GM18519 (cell line): ENCODE results near the gene SH3BP5.
"Not testable (repeated sequence)": the region's sequence is repeated elsewhere in the genome, so short reads cannot be mapped to it uniquely, and the experiment has no call there.

Source experiments
- ATAC-seq: cut with Tn5 transposase; IDR thresholded peaks from one replicate; pipeline ENCODE4 v1.9.1; 2021; ENCODE audit warnings: mild to moderate bottlenecking, moderate library complexity; ENCODE audit not compliant: unreplicated experiment, low FRiP score

The SH3BP5 gene

DNA sequence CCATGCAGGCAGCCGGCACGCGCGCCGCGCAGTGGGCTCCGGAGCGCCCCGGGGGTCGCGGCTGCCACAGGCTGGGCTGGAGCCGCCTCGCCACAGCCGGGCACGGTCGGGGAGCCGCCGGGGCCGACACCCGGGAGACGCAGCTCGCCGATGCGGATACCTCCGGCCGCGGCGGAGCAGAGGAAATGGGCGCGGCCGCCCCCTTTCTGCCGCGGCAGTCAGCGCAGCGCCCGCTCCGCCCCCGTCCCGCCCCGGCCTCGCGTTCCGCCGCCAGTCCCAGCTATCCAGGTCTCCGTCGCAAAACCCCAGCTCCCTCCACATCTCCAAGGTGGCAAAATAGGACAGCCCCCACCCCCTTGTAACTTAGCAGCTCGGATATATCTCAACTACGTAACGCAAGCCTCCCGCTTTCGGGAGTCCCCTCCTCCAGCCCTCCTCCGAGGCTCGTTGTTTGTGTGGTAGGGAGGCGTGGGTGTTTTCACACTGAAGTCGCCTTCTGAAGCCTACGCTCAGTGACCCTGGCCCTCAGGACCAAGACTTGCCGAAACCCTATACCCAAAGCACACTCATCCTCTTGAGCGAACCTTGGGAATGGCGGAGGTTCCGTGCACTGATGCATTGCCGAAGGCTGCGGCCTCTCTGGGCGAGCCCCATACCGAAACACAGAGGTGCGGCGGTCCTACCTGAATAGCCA is at the start of gene SH3BP5:
Gene SH3BP5 (minus strand): TSS at position 182 of the 694 bp plus-strand sequence. CDS start 178 bp downstream, at position 4.
- peak; percentile 38 for ATAC-seq

DNA sequence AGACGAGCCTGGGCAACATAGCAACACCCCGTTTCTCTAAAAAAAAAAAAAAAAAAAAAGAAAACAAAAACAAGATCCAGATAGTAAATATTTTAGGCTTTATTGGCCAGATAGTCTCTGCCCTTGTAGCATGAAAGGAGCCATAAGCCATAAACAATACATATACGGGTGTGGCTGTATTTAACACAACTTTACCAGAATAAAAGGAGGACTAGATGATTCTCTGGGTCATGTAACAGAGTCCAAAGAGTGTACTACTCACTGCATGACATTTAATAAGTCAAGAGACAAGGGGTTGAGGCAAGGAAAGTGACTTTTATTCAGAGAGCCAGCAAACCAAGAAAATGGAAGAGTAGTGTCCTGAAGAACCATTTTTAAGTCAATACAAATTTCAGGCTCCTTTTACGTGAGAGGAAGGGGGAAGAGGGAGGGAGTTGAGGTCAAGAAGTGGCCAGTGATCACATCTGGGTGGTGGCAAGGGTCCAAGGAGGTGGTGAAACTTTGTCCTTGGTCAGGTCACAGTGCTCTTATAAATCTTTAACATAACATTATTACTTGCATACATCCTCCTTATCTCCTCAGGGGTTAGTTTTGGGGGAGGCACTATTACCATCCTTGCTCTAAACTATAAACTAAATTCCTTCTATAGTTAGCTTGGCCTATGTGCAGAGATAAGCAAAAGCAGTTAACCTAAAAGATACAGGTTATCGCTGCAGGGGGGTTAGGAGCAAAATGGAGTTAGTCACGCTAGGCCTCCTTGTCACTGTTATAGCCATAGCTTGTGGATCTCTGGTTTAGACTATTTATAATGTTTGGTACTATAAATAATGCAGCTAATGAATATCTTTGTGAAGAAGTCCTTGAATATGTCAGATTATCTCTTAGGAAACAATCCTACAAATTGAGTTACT is 48.8 kb upstream of the SH3BP5 start:
- ATAC-seq, result no peak

DNA sequence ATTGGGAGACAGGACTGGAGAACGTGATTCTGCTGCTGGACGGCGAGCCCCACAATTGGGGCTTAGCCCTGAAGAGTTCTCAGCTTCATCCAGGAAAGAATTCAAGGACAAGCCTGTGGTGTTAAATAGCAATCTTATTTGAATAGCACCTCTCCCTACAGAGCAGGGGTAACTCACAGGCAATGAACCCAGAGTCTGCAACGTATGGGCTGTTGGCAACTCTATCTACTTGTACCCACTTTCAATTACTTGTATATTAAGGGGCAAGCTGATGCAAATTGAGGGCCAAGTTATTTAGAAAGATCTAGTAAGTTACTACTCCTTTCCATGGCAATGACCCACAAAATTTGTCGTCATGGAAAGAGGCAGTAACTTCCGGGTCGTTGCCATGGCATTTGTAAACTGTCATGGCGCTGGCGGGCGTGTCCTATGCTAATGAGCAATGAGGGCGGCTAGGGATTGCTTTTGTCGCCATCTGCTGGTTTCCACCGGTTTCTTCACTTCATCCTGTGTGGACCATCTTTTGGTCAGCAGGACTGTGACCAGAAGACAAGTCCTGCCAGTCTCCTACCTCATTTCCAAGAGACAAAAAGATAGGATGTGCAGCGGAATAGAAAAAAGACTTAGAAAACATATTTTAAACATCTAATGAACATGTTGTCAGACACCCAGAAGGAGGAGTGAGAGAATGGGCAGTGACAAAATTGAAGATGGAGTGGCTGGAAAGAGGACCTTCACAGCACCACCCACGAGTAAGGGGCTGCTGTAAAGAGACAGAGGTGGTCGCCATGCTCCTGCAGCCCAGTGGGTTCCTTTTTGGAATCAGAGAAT is 45.8 kb upstream of the SH3BP5 start:
- peak; percentile 77 for ATAC-seq

GRCh38 chr3:15375461-15376000 is 43.1 kb upstream of the SH3BP5 start:
- no peak for ATAC-seq

GRCh38 chr3:15372918-15373317 is 40.5 kb upstream of the SH3BP5 start:
- ATAC-seq, result no peak

DNA sequence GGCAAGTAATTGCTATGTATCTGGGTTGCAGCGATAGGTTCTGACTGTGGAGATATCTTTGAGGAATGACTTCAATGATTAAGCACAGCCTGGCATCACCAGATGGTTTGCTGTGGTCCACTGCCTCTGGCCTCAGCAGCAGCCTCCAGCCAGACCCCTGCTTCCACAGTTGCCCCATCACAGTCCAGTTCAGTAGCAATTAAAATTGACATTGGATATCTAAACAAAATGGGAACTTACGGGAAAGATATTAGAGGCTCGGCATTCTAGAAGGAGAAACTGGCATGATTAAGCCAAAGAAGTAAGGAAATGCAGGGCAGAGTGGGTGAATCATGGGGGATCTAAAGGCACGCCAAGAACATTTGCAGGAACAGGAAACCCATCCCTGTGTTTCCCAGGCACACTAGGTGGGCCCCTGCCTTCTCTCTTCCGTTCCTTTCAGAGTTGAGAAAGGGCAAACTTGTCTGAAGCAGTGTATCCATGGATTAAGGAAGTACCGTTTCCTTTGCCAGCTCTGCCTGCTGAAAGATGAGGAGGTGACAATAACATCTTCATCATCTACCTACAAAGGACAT is 36.3 kb upstream of the SH3BP5 start:
- ATAC-seq, result no peak

DNA sequence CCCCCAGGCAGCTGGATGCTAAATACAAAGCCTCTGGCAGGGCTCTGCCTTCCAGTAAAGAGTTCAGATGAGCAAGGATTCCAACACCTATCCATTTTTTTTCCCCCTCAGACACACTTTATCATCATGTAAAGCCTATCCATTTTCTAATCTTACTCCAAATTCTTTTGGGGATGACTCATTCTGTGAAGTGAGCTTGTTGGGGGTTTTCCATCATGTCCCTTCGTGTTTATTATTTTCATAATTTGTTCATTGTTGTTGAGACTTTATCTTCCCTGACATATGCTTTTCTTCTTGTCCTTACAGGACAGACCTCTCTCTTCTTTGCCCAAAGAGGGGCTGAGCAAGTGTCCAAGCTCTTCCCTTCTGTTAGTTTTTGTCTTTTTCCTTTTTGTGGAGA is 34.7 kb upstream of the SH3BP5 start:
- ATAC-seq, result no peak

- not testable (repeated sequence) for ATAC-seq
These were observed 31.7 kb upstream of the SH3BP5 start for GRCh38 chr3:15364078-15364477.

DNA sequence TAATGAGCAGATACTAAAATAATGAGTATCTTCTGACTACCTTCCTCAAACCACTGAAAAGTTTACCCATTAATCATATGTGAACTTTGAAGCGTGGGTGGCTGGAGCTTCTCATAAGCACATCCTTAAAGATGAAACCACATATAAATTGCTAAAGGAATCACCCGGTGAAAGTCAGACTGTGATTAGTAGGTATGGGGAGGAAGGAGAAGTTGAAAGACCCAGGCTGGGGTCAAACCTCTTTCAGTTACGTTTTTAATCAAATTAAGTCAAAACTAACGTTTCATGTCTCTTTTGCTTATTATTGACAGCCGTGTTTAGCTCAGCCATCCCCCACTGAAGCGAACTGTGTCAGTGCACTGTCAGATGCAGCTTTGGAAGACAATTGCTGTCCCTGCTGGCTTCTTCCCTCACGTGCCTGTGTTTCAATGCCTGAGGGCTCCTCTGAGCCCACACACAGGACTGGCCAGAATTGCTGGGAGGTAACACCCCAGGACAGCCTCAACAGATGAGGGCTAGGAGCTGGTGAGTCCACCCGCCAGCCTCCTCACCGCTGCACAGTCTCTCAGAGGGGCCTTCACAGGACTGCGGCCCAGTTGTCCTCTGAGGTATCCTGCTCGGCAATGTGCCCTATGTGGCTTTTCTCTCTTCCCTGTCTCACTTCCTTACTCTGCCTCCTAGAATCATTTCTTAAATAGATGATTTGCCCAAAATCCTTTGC is 29.3 kb upstream of the SH3BP5 start:
- peak; percentile 71 for ATAC-seq

DNA sequence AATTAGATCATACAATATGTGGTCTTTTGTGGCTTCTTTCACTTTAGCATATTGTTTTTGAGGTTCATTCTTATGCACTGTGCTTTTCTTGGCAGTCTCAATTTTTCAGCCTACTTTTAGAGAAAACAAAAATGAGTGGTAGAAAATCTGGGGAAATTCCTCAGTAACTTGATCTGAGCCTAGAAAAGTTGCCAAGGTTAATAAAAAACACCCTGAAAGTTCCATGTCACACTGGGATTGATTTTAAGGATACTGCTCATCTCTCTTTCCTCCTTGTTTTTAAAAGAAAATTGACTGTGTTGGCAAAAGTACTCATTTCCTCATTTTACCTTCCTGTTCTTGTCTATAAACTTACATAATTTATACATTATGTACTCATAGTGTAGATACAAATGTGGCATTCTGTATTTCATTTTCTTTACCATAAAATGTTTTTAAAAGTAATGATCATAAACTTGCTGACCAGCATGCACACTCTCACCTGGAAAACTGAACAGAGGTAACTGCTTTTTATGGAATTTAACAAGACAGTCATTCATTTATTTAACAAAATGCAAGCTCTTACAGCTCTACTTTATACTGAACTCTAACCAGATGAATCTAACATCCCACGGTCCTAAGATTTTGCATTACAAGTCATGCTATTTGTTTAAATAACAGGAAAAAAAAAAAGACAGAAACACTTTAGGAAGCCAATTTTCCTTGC is 28.6 kb upstream of the SH3BP5 start:
- no peak for ATAC-seq

DNA sequence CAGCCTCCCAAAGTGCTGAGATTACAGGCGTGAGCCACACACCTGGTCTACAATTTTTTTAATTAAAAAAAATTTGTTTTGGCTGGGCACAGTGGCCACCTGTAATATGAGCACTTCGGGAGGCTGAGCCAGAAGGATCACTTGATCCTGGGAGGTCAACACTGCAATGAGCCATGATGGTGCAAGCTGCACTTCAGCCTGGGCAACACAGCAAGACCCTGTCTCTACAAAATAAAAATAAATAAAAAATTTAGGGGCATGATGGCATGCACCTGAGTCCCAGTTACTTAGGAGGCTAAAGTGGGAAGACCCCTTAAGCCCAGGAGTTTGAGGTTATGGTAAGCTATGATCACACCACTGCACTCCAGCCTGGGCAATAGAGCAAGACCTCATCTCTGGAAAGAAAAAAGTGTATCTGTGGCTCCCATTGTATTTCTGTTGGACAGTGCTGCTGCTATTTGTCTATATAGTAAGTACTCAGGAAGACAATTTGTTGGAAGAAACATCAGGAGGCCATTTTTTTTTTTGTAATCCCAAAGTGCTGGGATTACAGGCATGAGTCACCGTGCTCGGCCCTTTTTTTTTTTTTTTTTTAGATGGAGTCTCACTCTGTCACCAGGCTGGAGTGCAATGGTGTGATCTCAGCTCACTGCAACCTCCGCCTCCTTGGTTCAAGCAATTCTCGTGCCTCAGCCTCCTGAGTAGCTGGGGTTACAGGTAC is 27.5 kb upstream of the SH3BP5 start:
- no peak for ATAC-seq

GRCh38 chr3:15356651-15357061 is 24.3 kb upstream of the SH3BP5 start:
- not testable (repeated sequence) for ATAC-seq

GRCh38 chr3:15356176-15356575 is 23.8 kb upstream of the SH3BP5 start:
- ATAC-seq, result no peak

DNA sequence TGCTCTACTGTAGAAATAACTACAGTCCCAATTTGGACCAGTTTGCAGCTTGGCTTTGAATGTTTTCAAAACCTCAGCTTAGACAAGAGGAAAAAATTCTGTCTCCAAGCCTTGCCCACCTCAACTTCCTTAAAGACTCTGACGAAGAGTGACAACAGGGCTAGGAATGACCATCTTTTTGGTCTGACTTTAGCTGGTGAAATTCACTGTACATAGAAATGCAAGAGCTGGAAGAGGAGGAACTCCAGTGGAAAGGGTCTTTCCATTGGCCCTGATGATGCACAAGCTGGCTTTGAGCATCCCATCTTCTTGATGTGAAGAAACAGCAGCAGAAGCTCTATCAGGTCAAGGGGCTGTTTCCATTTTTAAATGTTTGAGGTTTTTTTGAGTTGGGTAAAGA is 22.7 kb upstream of the SH3BP5 start:
- ATAC-seq, result no peak

GRCh38 chr3:15354485-15354884 is 22.1 kb upstream of the SH3BP5 start:
- no peak for ATAC-seq

GRCh38 chr3:15350141-15350540 is 17.8 kb upstream of the SH3BP5 start:
- ATAC-seq, result no peak

GRCh38 chr3:15349438-15349837 is 17.1 kb upstream of the SH3BP5 start:
- ATAC-seq, result not testable (repeated sequence)

DNA sequence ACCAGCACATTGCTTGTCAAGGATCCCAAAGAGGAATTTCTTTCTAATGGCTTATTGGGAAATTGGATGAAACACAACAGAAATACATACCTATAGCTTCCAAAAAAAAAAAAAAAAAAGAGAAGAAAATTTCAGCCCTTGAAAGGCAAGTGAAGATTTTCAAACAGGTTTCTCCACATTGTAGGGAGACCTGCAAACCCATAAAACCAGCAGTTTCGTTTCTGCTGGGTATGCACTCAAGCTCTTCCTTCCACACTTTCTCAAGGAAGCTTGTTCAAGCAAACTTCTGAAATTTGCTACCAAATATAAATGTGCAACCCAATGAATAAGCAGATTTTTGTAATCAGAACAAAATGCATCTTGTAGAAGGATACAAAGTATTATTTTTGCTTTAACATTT is 15.9 kb upstream of the SH3BP5 start:
- ATAC-seq, result no peak
